CD4-positive, alpha-beta T cell treated with Interleukin-12 subunit alpha and Interleukin-12 subunit beta, for 1 hour (primary cell): Measurements from ENCODE around the gene PSMC1.

Source experiments
- DNase-seq: peaks from one replicate; pipeline ENCODE4 v3.0.0-alpha.2; 2020

Gene PSMC1

GRCh38 chr14:90276646-90277367 is 20.5 kb downstream of the PSMC1 start:
- no peak for DNase-seq

- no peak for DNase-seq
These were observed 21.3 kb downstream of the PSMC1 start for GRCh38 chr14:90277581-90278198.

- DNase-seq = no peak
These were observed 22.1 kb downstream of the PSMC1 start for GRCh38 chr14:90278199-90279175.

- no peak for DNase-seq
These were observed 23.7 kb downstream of the PSMC1 start for GRCh38 chr14:90280096-90280495.

- no peak for DNase-seq
These were observed 24.9 kb downstream of the PSMC1 start for GRCh38 chr14:90281261-90281660.

- no peak for DNase-seq
These were observed 25.4 kb downstream of the PSMC1 start for GRCh38 chr14:90281756-90282155.

- DNase-seq = no peak
These were observed 31.4 kb downstream of the PSMC1 start for GRCh38 chr14:90287791-90288190.

- DNase-seq = no peak
These were observed 32.5 kb downstream of the PSMC1 start for GRCh38 chr14:90288651-90289355.

- no peak for DNase-seq
These were observed 34.1 kb downstream of the PSMC1 start for GRCh38 chr14:90290337-90291011.

GRCh38 chr14:90291699-90292098 is 35.3 kb downstream of the PSMC1 start:
- no peak for DNase-seq

- DNase-seq = no peak
These were observed 37.7 kb downstream of the PSMC1 start for GRCh38 chr14:90293766-90294730.

- DNase-seq = no peak
These were observed 38.5 kb downstream of the PSMC1 start for GRCh38 chr14:90294872-90295271.

- DNase-seq = no peak
These were observed 39.6 kb downstream of the PSMC1 start for GRCh38 chr14:90295870-90296516.

- no peak for DNase-seq
These were observed 40.3 kb downstream of the PSMC1 start for GRCh38 chr14:90296641-90297040.

GRCh38 chr14:90297876-90298629 is 41.7 kb downstream of the PSMC1 start:
- no peak for DNase-seq

- DNase-seq = no peak
These were observed 43.1 kb downstream of the PSMC1 start for GRCh38 chr14:90299408-90299807.

GRCh38 chr14:90300611-90301047 is 44.3 kb downstream of the PSMC1 start:
- DNase-seq = no peak

- no peak for DNase-seq
These were observed 44.8 kb downstream of the PSMC1 start for GRCh38 chr14:90301122-90301521.

GRCh38 chr14:90301668-90302090 is 45.3 kb downstream of the PSMC1 start:
- peak; percentile 31 for DNase-seq
